Transverse colon (tissue), 3 donors: ENCODE results near the gene ITGA8.

Experiments
- EP300 ChIP-seq: sonication (generic); formaldehyde crosslinking; IDR thresholded peaks from one replicate; pipeline ENCODE4 v1.6.1; 2017; ENCODE audit warnings: antibody characterized with exemption, low read depth
- TF ChIP-seq, protein P1 (sequence below), 5 experiments: fragments of 200-600 bp in 3 of 5; fragments of 450-650 bp in 2 of 5; sonication (generic) in 3 of 5; IDR thresholded peaks; 1 replicate in 2 of 5; 2 replicates in 3 of 5; pipeline ENCODE4 v1.5.1; 2016 to 2017; ENCODE audit warnings: antibody characterized with exemption in 5 of 5, inconsistent platforms in 3 of 5, mild to moderate bottlenecking in 2 of 5, moderate library complexity in 1 of 5

DNA sequence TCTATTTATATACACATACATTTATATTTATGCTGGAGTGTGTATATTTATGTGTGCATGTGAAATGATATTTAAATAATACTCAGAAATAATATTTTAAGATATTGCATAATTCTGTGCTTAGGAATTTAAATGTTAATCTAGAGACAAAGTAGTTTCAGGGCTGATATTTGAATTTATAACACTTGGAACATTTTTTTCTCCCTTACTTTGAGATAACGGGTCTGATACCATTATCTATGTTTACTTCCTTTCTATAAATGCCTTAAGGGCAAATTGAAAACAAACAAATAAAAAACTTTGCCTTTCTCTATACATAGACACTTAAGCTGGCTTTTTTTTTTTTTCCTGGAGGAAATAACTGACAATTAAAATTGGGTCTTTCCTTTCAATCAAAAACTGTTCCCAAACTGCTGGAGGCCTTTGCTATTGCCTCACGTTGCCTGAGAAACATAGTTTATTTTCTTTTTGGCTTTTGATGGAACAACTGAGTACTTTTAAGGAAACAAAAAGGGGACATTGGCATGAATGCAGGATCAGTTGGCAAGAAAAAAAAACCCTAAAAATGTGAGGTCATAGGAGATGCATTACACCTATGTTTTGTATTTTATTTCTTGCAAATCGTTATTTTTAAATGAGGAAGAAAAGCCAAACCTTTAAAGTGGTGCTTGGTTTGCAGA lies 98.7 kb downstream of the ITGA8 start:
- TF ChIP-seq, protein P1, sequence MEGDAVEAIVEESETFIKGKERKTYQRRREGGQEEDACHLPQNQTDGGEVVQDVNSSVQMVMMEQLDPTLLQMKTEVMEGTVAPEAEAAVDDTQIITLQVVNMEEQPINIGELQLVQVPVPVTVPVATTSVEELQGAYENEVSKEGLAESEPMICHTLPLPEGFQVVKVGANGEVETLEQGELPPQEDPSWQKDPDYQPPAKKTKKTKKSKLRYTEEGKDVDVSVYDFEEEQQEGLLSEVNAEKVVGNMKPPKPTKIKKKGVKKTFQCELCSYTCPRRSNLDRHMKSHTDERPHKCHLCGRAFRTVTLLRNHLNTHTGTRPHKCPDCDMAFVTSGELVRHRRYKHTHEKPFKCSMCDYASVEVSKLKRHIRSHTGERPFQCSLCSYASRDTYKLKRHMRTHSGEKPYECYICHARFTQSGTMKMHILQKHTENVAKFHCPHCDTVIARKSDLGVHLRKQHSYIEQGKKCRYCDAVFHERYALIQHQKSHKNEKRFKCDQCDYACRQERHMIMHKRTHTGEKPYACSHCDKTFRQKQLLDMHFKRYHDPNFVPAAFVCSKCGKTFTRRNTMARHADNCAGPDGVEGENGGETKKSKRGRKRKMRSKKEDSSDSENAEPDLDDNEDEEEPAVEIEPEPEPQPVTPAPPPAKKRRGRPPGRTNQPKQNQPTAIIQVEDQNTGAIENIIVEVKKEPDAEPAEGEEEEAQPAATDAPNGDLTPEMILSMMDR (IDR thresholded peaks at IDR 0.05), result no peak
- TF ChIP-seq EP300, result no peak
